ENCODE data around the gene FAM43B.

FAM43B gene

DNA sequence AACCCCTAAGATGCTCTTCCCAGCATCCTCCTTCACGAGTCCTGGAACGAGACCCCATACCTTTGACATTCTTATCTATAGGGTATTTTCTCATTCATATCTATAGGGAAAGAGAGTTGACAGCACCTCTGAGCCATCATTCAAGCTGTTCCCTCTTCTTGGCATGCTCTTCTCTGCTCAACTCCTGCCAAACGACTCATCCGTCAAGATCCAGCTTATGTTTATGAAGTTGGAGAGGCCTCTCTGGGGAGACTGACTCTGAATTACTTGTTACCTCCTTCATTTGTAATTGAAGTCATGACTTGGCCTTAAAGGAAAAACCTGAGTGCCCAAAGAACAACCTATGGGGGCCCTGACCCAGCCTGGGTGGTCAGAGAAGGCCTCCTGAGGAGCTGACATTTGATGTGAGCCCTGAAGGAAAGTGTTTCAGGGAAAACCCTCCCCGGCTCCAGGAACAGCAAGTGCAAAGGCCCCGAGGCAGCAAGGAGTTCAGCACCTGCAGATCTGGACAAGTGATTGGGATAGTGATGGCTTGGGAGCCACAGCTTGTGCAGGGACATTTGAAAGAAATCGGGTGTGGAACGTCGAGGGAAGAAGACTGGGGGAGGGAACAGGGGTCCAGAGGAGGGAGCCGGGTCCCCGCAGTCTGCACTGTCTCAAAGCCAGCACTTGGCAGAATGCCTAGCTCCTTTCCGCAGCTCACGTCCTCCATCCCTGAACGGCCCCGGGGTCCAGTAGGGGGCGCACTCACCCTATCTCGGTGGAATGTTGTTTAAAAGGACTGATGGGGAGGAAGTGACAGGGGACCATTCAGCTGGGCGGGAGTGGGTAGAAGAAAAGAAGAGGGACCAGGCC is 22.5 kb downstream of the FAM43B start:
- FAIRE-seq (peak; percentile 79), DNase-seq (ENCODE audit: insufficient read length, low spot score) (peak; percentile 68)
- TF ChIP-seq POLR2A (IDR thresholded peaks at IDR 0.05; ENCODE audit: low read depth, low read length) (no peak), POU2F2 (IDR thresholded peaks at IDR 0.05; ENCODE audit: low read depth, low read length) (no peak), POLR2AphosphoS5 (IDR thresholded peaks at IDR 0.05; ENCODE audit: low read depth, low read length) (no peak), SPI1 (IDR thresholded peaks at IDR 0.05; ENCODE audit: low read depth, low read length) (peak; percentile 33; the same call in 1 of the 2 replicates)

DNA sequence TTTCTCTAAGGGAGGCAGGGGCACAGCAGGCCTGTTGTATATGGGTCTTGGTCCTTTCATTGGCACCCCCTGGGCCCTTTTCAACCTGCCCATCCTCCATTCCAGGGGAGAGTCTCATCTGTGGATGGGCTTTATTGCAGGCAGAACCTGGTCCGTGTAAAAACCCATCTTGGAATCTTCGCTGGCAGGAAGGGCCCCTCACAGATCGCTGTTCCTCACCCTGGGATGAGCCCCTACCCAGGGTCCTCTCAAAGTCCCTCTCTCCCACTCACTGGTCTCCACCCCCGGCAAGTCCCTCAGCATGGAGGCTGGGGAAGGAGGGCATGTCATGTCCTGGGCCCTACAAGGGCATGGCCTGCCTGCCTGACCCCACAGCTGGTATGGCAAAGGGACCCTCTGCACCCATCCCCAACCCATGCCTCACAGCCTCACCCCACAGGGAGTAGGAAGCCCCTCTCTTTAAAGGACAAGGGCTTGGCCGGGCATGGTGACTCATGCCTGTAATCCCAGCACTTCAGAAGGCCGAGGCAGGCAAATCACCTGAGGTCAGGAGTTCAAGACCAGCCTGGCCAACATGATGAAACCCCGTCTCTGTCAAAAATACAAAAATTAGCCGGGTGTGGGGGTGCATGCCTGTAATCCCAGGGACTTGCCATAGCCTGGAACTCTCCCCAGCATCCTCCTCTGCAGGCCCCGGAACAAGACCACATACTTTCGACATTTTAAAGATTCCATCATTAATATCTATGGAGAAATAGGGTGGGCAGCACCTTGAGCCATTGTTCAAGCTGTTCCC is 23.4 kb downstream of the FAM43B start:
- DNase-seq (ENCODE audit: insufficient read length, low spot score) (no peak), FAIRE-seq (no peak)
- TF ChIP-seq TAF1 (IDR thresholded peaks at IDR 0.05; ENCODE audit: low read depth, low read length) (no peak), POLR2A (IDR thresholded peaks at IDR 0.05; ENCODE audit: low read depth, low read length) (no peak), SPI1 (IDR thresholded peaks at IDR 0.05; ENCODE audit: low read depth, low read length) (no peak), PAX5 (IDR thresholded peaks at IDR 0.05; ENCODE audit: insufficient read depth, low read length, severe bottlenecking) (no peak), POLR2AphosphoS5 (IDR thresholded peaks at IDR 0.05; ENCODE audit: low read depth, low read length) (no peak), POU2F2 (IDR thresholded peaks at IDR 0.05; ENCODE audit: low read depth, low read length) (no peak)

DNA sequence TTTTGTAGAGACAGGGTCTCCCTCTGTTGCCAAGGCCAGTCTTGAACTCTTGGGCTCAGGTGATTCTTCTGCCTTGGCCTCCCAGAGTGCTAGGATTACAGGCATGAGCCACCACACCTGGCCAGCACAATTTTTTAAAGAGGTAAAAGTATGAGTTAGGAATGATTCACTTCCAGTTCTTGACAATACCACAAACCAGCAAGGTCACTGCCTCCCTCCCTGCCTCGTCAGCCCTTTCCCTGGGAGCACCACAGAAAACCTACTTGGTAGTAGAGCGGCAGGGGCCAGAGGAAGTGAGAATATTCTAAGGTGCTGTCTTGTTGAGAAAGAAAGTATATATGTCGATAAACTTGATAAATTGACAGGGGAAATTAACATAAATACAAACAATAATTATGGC is 25.7 kb downstream of the FAM43B start:
- TF ChIP-seq TAF1 (IDR thresholded peaks at IDR 0.05; ENCODE audit: low read depth, low read length) = no peak
- no peak for TF ChIP-seq POLR2AphosphoS5 (IDR thresholded peaks at IDR 0.05; ENCODE audit: low read depth, low read length)
- TF ChIP-seq PAX5 (IDR thresholded peaks at IDR 0.05; ENCODE audit: insufficient read depth, low read length, severe bottlenecking) = no peak
- TF ChIP-seq POU2F2 (IDR thresholded peaks at IDR 0.05; ENCODE audit: low read depth, low read length) = no peak
- no peak for TF ChIP-seq POLR2A (IDR thresholded peaks at IDR 0.05; ENCODE audit: low read depth, low read length)
- no peak for TF ChIP-seq SPI1 (IDR thresholded peaks at IDR 0.05; ENCODE audit: low read depth, low read length)
- DNase-seq (ENCODE audit: insufficient read length, low spot score) (no peak), FAIRE-seq (no peak)

DNA sequence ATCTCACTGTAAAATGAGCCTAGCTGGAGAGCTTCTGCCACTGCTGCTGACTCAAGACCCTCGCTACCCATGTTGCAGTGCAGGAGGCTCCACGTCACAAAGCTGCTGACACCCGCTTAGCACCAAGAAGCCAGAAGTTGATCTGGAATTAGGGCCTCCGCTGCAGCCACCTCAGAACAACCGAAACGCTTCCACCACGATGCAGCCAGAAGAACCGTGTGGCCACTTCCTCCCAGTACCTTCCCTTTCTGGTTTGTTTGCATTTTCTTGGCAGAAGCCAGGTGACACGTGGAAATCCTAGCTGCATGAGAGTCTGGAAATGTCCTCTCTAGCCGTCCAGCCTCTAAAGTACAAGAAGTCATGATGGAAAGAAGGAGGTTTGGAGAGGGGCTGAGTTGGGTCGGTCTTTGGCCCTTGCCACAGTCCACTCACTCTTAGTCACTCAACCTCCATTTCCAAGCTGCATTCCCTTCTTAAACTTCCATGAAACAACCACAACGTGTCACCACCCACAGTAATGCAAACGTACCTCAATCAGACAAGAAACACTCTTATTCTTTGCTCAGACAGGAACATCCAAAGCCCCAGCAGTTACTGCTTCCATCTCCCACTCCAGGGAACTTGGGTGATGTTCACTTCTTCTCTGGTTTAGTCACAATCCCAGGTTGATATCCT is 26.5 kb downstream of the FAM43B start:
- no peak for DNase-seq (ENCODE audit: insufficient read length, low spot score)
- FAIRE-seq = no peak
- TF ChIP-seq POU2F2 (IDR thresholded peaks at IDR 0.05; ENCODE audit: low read depth, low read length) (no peak), TAF1 (IDR thresholded peaks at IDR 0.05; ENCODE audit: low read depth, low read length) (no peak)

DNA sequence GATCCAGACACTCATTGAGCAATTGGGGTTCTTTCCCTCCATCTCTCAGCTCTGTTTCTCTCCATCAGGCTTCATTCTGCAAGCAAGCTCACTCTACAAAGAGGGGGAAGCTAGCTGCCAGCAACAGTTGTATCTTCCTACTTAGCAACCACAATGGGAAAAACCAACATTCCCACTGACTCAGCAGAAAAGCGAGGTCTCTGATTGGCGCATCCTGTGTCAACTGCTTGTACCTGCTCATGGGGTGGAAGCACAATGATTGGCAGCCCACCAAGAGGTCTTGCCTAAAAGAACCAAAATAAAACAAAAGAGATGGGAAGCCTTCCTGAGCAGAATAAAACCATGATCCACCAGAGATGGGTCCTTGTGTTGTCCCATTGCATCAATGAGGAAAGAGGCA is 32.5 kb downstream of the FAM43B start:
- DNase-seq (ENCODE audit: insufficient read length, low spot score) (no peak), FAIRE-seq (no peak)
- TF ChIP-seq TAF1 (IDR thresholded peaks at IDR 0.05; ENCODE audit: low read depth, low read length) = no peak
- no peak for TF ChIP-seq POLR2AphosphoS5 (IDR thresholded peaks at IDR 0.05; ENCODE audit: low read depth, low read length)
- TF ChIP-seq POU2F2 (IDR thresholded peaks at IDR 0.05; ENCODE audit: low read depth, low read length) = no peak
- no peak for TF ChIP-seq SPI1 (IDR thresholded peaks at IDR 0.05; ENCODE audit: low read depth, low read length)
- no peak for TF ChIP-seq PAX5 (IDR thresholded peaks at IDR 0.05; ENCODE audit: insufficient read depth, low read length, severe bottlenecking)
- no peak for TF ChIP-seq POLR2A (IDR thresholded peaks at IDR 0.05; ENCODE audit: low read depth, low read length)

DNA sequence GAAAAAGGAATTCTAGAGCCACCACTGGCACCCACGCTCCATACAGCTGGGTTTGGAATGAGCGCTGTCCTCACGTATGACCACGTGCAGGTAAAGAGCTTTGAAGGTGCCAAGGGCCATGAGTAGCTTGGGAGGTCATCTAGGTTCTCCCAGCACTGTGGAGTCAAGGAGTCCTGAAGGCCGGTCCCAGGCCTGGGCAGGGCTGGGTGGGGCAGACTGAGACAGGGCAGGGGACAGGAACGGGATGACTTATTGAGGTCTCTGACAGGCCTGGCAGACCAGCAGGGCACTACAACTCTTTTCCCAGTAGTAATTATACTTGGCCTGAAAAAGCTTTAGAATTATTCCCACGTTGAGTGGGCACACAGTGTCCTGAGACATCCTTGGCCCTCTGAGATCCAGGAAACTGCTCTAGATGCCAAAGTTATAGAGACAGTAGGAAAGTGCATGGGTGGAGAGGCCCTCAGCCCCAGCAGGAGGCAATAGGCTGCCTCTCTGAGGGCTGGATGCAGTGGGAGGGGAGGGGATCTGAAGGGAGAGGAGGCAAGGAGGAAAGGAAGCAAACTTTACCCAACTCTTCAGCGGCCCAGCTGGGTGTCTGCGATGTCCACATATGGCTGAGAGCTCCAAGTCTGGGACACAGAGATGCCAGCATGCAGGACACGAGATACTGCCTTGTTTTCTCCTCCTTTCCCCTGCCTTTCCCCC is 34.7 kb downstream of the FAM43B start:
- TF ChIP-seq POLR2AphosphoS5 (IDR thresholded peaks at IDR 0.05; ENCODE audit: low read depth, low read length) = no peak
- FAIRE-seq = no peak
- DNase-seq (ENCODE audit: insufficient read length, low spot score) = no peak

DNA sequence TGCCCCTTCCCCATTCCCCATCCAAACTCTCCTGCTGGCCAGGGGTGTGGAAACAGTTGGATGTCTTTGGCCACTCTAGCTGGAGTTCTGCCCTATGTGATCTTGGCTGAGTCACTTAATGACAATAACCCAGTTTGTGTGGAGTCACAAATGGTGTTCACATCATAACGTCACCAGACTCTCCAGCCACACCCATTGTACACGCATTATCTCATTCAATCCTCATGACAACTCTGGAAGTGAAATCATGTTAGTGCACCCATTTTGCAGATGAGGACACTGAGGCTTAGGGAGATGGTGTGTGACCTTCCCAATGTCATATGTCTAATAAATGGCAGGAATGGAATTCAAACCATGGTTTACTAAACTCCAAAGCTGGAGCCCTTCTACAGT is 35.3 kb downstream of the FAM43B start:
- TF ChIP-seq TAF1 (IDR thresholded peaks at IDR 0.05; ENCODE audit: low read depth, low read length) = no peak
- TF ChIP-seq PAX5 (IDR thresholded peaks at IDR 0.05; ENCODE audit: insufficient read depth, low read length, severe bottlenecking) = no peak
- no peak for TF ChIP-seq POLR2A (IDR thresholded peaks at IDR 0.05; ENCODE audit: low read depth, low read length)
- TF ChIP-seq SPI1 (IDR thresholded peaks at IDR 0.05; ENCODE audit: low read depth, low read length) = no peak
- no peak for TF ChIP-seq POLR2AphosphoS5 (IDR thresholded peaks at IDR 0.05; ENCODE audit: low read depth, low read length)
- no peak for TF ChIP-seq POU2F2 (IDR thresholded peaks at IDR 0.05; ENCODE audit: low read depth, low read length)
- no peak for FAIRE-seq

DNA sequence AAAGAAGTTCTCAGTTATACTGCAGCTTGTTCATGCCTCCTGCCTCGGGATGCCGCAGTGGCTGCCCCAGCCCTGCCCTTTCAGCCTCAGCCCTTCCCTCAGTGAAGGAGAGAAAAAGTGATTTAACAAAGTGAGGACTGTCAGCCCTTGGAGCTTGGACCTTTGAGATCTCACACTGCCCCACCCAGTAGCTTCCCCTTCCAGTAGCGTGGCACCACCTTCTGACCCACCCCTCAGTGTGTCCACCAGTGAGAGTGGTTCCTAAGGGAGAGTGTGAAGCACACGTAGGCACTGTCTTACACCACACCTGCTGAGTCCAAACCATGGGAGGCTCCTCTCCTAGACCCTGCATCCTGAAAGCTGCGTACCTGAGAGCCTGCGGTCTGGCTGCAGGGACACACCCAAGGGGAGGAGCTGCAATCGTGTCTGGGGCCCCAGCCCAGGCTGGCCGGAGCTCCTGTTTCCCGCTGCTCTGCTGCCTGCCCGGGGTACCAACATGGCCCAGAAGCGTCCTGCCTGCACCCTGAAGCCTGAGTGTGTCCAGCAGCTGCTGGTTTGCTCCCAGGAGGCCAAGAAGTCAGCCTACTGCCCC is 36.4 kb downstream of the FAM43B start, which contains the start of gene CDA:
Gene CDA (plus strand): TSS at position 464 of the 592 bp plus-strand sequence. CDS start 33 bp downstream, at position 497.
- FAIRE-seq = no peak
- no peak for TF ChIP-seq TAF1 (IDR thresholded peaks at IDR 0.05; ENCODE audit: low read depth, low read length)
- TF ChIP-seq PAX5 (IDR thresholded peaks at IDR 0.05; ENCODE audit: insufficient read depth, low read length, severe bottlenecking) = no peak
- TF ChIP-seq POU2F2 (IDR thresholded peaks at IDR 0.05; ENCODE audit: low read depth, low read length) = no peak
- TF ChIP-seq SPI1 (IDR thresholded peaks at IDR 0.05; ENCODE audit: low read depth, low read length) = no peak
- no peak for DNase-seq (ENCODE audit: insufficient read length, low spot score)

More for the DNA sequence above, 35.3 kb downstream of the FAM43B start:
- DNase-seq (ENCODE audit: insufficient read length, low spot score) = no peak
